Panc1 (cell line): Measurements from ENCODE around the gene RHOG. TPM values are rescaled to one million over a fixed set of nuclear protein-coding genes. Genes with fewer than 3 reads are reported as not detected.

Experiments
- ATAC-seq: fragments of 200-7000 bp; cut with Tn5 transposase; 2 replicates; pipeline ENCODE4 v1.9.1; 2020; ENCODE audit warnings: mild to moderate bottlenecking, moderate library complexity
- BruUV-seq: library from RNA; stranded (reverse); fragments of 400-500 nt; replicated peaks from 2 replicates; lab custom pipeline; 2021; lab: Mats Ljungman, UMichigan
- CTCF ChIA-PET: fragments of 300-600 bp; sonication (Branson Sonifier 250); formaldehyde crosslinking; loops from one replicate; lab custom pipeline; 2022; ENCODE audit warnings: antibody characterized with exemption; lab: Charles Lee
- POLR2A ChIA-PET: fragments of 300-600 bp; sonication (Branson Sonifier 250); formaldehyde crosslinking; loops from one replicate; lab custom pipeline; 2022; ENCODE audit warnings: antibody characterized with exemption; lab: Charles Lee
- DNase-seq: peaks from one replicate; pipeline ENCODE4 v3.0.0-alpha.2; 2010; ENCODE audit warnings: low read depth, low spot score
- H3K27ac ChIP-seq: 2 replicates; pipeline ENCODE4 v1.5.1; 2011; ENCODE audit warnings: mild to moderate bottlenecking, low read length, inconsistent platforms
- H3K27me3 ChIP-seq: fragments of 200-500 bp; sonication (Bioruptor generic); 2 replicates; pipeline ENCODE4 v1.6.0; 2014; ENCODE audit warnings: low read length, inconsistent platforms; ENCODE audit not compliant: control insufficient read depth, insufficient read depth
- H3K36me3 ChIP-seq: fragments of 200-500 bp; sonication (Bioruptor generic); 2 replicates; pipeline ENCODE4 v1.5.1; 2014; ENCODE audit warnings: inconsistent platforms, mild to moderate bottlenecking, low read length, moderate library complexity; ENCODE audit not compliant: control insufficient read depth, insufficient read depth
- H3K4me1 ChIP-seq: 2 replicates; pipeline ENCODE4 v1.5.1; 2011; ENCODE audit warnings: inconsistent platforms, mild to moderate bottlenecking, low read length, moderate library complexity; ENCODE audit not compliant: control insufficient read depth, insufficient read depth
- H3K4me3 ChIP-seq, 2 experiments: 2 replicates each; pipeline ENCODE4 v1.5.1; 2011 to 2012; ENCODE audit warnings: low read depth in 2 of 2, low read length in 2 of 2, mild to moderate bottlenecking in 2 of 2, inconsistent platforms in 1 of 2, moderate library complexity in 1 of 2
- H3K9me3 ChIP-seq: fragments of 200-500 bp; sonication (Bioruptor generic); 2 replicates; pipeline ENCODE4 v1.5.1; 2014; ENCODE audit warnings: low read depth, mild to moderate bottlenecking, inconsistent platforms, low read length, moderate library complexity; ENCODE audit not compliant: control insufficient read depth, insufficient read depth
- CTCF ChIP-seq: fragments of 450-650 bp; IDR thresholded peaks from 2 replicates; pipeline ENCODE4 v1.5.1; 2017; ENCODE audit warnings: mild to moderate bottlenecking
- POLR2AphosphoS5 ChIP-seq: IDR thresholded peaks from 2 replicates; pipeline ENCODE4 v1.6.1; 2012; ENCODE audit warnings: mild to moderate bottlenecking, low read depth, low read length, moderate library complexity
- SIN3A ChIP-seq: IDR thresholded peaks from 2 replicates; pipeline ENCODE4 v1.6.1; 2012; ENCODE audit warnings: low read depth, mild to moderate bottlenecking, low read length, moderate library complexity, borderline replicate concordance; ENCODE audit not compliant: insufficient read depth
- TCF7L2 ChIP-seq: IDR thresholded peaks from 2 replicates; pipeline ENCODE4 v1.6.1; 2011; ENCODE audit warnings: mild to moderate bottlenecking, low read depth, low read length, inconsistent platforms
- in situ Hi-C: cut with HindIII; loops from 2 replicates; pipeline ENCODE4 v1.10.0; 2016; ENCODE audit warnings: low sequenced_read_pairs, low pct_unique_long_range_greater_than_20kb
- intact Hi-C: fragments of 100-400 bp; cut with micrococcal nuclease; formaldehyde crosslinking; loops from one replicate; pipeline ENCODE4 v1.10.0; 2022; ENCODE audit not compliant: unreplicated experiment
- total RNA-seq: library from RNA; stranded (reverse); gene quantifications from one replicate; pipeline ENCODE4 v1.2.1, GENCODE V29; 2021; ENCODE audit not compliant: unreplicated experiment
- TF ChIP-seq, protein P1 (sequence below), 2 experiments: IDR thresholded peaks; 2 replicates each; pipeline ENCODE4 v1.6.1; 2011 to 2012; ENCODE audit warnings: low read depth in 2 of 2, control low read depth in 1 of 2, low read length in 1 of 2, mild to moderate bottlenecking in 1 of 2, moderate library complexity in 1 of 2; ENCODE audit not compliant: insufficient read depth in 1 of 2

The RHOG gene
- total RNA-seq, 1 experiment from 2014 or later, result 156 TPM

DNA sequence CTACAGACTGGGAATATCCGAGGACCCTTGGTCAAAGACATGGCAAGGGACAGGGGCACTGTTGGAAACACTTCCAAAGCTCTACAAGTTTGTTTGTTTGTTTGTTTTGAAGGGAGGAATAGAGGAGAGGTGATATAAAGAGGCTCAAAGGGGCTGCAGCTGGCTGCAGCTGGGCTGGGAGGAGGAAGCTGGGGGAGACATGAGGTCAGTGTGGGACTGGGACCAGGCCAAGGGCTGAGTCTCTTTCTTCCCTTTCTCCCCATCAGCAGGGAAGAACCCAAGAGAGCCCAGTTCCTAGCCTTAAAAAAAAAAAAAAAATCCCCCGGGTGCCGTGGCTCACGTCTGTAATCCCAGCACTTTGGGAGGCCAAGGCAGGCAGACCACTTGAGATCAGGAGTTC is 5.0 kb downstream of the RHOG start:
- peaks cover 39% of the 10 kb centered on the region for H3K4me1 ChIP-seq
- DNase-seq, result no peak
- no TSS peak for BruUV-seq
- intact Hi-C loops (no loop called here), in situ Hi-C loops (no loop called here)
- H3K36me3 ChIP-seq, result peaks cover 8% of the 10 kb centered on the region
- CTCF ChIA-PET, result no interaction called here
- POLR2A ChIA-PET, result no interaction called here
- H3K9me3 ChIP-seq, result no peaks in the 10 kb centered on the region
- no peak overlapping the region for H3K27ac ChIP-seq
- no peak for ATAC-seq
- no peak overlapping the region for H3K4me3 ChIP-seq
- TF ChIP-seq TCF7L2 (no peak), SIN3A (no peak), CTCF (no peak), POLR2AphosphoS5 (no peak)
- TF ChIP-seq, protein P1, sequence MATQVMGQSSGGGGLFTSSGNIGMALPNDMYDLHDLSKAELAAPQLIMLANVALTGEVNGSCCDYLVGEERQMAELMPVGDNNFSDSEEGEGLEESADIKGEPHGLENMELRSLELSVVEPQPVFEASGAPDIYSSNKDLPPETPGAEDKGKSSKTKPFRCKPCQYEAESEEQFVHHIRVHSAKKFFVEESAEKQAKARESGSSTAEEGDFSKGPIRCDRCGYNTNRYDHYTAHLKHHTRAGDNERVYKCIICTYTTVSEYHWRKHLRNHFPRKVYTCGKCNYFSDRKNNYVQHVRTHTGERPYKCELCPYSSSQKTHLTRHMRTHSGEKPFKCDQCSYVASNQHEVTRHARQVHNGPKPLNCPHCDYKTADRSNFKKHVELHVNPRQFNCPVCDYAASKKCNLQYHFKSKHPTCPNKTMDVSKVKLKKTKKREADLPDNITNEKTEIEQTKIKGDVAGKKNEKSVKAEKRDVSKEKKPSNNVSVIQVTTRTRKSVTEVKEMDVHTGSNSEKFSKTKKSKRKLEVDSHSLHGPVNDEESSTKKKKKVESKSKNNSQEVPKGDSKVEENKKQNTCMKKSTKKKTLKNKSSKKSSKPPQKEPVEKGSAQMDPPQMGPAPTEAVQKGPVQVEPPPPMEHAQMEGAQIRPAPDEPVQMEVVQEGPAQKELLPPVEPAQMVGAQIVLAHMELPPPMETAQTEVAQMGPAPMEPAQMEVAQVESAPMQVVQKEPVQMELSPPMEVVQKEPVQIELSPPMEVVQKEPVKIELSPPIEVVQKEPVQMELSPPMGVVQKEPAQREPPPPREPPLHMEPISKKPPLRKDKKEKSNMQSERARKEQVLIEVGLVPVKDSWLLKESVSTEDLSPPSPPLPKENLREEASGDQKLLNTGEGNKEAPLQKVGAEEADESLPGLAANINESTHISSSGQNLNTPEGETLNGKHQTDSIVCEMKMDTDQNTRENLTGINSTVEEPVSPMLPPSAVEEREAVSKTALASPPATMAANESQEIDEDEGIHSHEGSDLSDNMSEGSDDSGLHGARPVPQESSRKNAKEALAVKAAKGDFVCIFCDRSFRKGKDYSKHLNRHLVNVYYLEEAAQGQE (IDR thresholded peaks at IDR 0.05; ENCODE audit: insufficient read depth in 1 of 2, low read depth in 2 of 2, low read length in 1 of 2), result no peak
- no peaks in the 10 kb centered on the region for H3K27me3 ChIP-seq

- POLR2A ChIA-PET, result interaction anchor here (0.6 kb wide), 1 partner anchor 16 kb away, joined by 3 read pairs; no protein-coding TSS in a partner anchor
- no peaks in the 10 kb centered on the region for H3K9me3 ChIP-seq
- TF ChIP-seq POLR2AphosphoS5 (no peak), SIN3A (no peak), TCF7L2 (no peak), CTCF (no peak)
- TF ChIP-seq, protein P1 (IDR thresholded peaks at IDR 0.05; ENCODE audit: insufficient read depth in 1 of 2, low read depth in 2 of 2, low read length in 1 of 2), result no peak
- intact Hi-C loops (no loop called here), in situ Hi-C loops (no loop called here)
- no TSS peak for BruUV-seq
- ATAC-seq (no peak), DNase-seq (no peak)
- CTCF ChIA-PET, result interaction anchor here (1.6 kb wide), 1 partner anchor 11 kb away, joined by 3 read pairs; no protein-coding TSS in a partner anchor
- peaks cover 8% of the 10 kb centered on the region for H3K36me3 ChIP-seq
- H3K4me1 ChIP-seq, result peaks cover 38% of the 10 kb centered on the region
- H3K27me3 ChIP-seq, result no peaks in the 10 kb centered on the region
- no peak overlapping the region for H3K27ac ChIP-seq
- H3K4me3 ChIP-seq, result no peak overlapping the region
Measured at GRCh38 chr11:3834664-3835461, 5.9 kb downstream of the RHOG start.
